Osteocyte (in vitro differentiated cells): Measurements from ENCODE around the gene PITRM1. TPM values are rescaled to one million over a fixed set of nuclear protein-coding genes. Genes with fewer than 3 reads are reported as not detected.

Source experiments
- DNase-seq: peaks from one replicate; pipeline ENCODE4 v3.0.0; 2021; ENCODE audit warnings: mixed read lengths; ENCODE audit not compliant: unreplicated experiment; ENCODE audit errors: extremely low spot score
- H3K27ac Mint-ChIP-seq: one replicate; pipeline ENCODE4 v1.8.0; 2021; ENCODE audit warnings: mild to moderate bottlenecking, mixed read lengths; ENCODE audit not compliant: unreplicated experiment
- H3K27me3 Mint-ChIP-seq: one replicate; pipeline ENCODE4 v1.8.0; 2021; ENCODE audit warnings: mixed read lengths; ENCODE audit not compliant: unreplicated experiment
- H3K36me3 Mint-ChIP-seq: one replicate; pipeline ENCODE4 v1.8.0; 2021; ENCODE audit warnings: mixed read lengths; ENCODE audit not compliant: unreplicated experiment
- H3K4me1 Mint-ChIP-seq: one replicate; pipeline ENCODE4 v1.8.0; 2021; ENCODE audit warnings: mixed read lengths; ENCODE audit not compliant: unreplicated experiment
- H3K4me3 Mint-ChIP-seq: one replicate; pipeline ENCODE4 v1.8.0; 2021; ENCODE audit warnings: mild to moderate bottlenecking, moderate library complexity, mixed read lengths; ENCODE audit not compliant: unreplicated experiment
- H3K9me3 Mint-ChIP-seq: one replicate; pipeline ENCODE4 v1.8.0; 2021; ENCODE audit warnings: mixed read lengths; ENCODE audit not compliant: unreplicated experiment
- CTCF ChIP-seq: fragments of 200-600 bp; sonication (generic); IDR thresholded peaks from 2 replicates; pipeline ENCODE4 v1.5.0; 2021; ENCODE audit warnings: antibody characterized with exemption, mild to moderate bottlenecking, moderate library complexity
- total RNA-seq: library from RNA; stranded (reverse); gene quantifications from 2 replicates; pipeline ENCODE4 v1.2.1, GENCODE V29; 2021

PITRM1 gene
- total RNA-seq, 1 donor from 2014 or later, result 76.5 TPM

DNA sequence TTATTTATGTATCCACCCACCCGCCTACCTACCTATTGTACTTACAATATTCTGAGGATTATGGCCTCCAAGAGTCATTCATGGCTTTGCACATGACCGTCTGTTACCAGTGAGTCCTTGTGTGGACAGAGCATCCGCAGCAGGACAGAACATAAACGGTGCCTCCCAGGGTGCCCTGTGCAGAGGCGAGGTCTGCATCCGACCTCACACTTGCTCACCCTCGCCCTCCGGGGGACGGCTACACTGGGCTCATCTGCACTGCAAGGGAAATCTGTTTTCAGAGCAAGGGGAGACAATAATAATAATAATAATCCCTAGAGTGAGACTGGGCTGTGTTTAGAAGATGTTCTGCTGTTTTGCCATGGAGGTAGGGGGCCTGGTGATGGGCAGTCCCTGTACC lies 75.4 kb downstream of the PITRM1 start:
- H3K27me3 Mint-ChIP-seq, result no peaks in the 10 kb centered on the region
- no peak overlapping the region for H3K4me3 Mint-ChIP-seq
- H3K9me3 Mint-ChIP-seq, result no peaks in the 10 kb centered on the region
- TF ChIP-seq CTCF, result no peak
- peak overlapping the region; percentile 96 for H3K27ac Mint-ChIP-seq
- peaks cover 70% of the 10 kb centered on the region for H3K4me1 Mint-ChIP-seq
- peaks cover 24% of the 10 kb centered on the region for H3K36me3 Mint-ChIP-seq
- no peak for DNase-seq

GRCh38 chr10:3096149-3096548 lies 76.4 kb downstream of the PITRM1 start:
- Mint-ChIP-seq H3K4me3 (peak overlapping the region; percentile 52), H3K4me1 (peaks cover 78% of the 10 kb centered on the region), H3K27ac (peak overlapping the region; percentile 96), H3K27me3 (no peaks in the 10 kb centered on the region), H3K9me3 (no peaks in the 10 kb centered on the region), H3K36me3 (peaks cover 18% of the 10 kb centered on the region)
- DNase-seq, result no peak
- no peak for TF ChIP-seq CTCF

DNA sequence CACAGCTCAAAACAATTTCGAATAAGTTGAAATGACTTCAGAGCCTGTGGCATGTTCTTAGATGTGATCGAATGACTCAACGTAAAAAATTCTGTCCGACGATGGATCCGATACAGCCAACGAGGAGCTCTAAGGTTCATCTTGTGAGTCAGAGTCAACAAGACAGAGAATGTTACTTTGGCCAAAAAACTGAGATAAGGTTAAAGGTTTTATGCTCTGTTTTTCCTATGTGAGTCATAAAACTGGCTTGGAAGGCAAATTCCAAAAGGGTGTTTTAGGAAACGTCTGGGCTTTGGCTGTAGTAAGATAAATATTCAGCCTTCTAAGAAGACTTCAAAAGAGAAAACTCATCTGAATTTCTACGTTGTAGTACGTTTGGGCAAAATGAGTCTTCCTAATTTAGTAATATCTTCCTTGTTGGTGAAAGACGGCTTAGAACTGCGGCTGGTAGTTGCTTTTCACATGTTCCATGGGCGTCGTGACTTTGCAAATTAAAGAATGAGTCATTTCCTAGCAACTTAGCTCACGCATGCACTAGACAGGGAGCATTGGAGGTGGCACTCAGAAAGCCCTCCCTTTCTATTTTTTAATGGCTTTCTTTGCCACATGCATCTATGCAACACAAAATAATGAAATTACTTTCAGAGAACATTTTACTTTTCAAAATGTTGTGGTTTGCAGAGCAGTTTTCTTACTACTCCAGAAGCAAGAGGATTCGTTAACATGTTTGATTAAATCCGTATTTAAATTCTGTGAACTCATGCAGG lies 77.0 kb downstream of the PITRM1 start:
- Mint-ChIP-seq H3K4me1 (peaks cover 84% of the 10 kb centered on the region), H3K36me3 (peaks cover 15% of the 10 kb centered on the region), H3K27me3 (no peaks in the 10 kb centered on the region), H3K4me3 (peak overlapping the region; percentile 52), H3K9me3 (no peaks in the 10 kb centered on the region), H3K27ac (peak overlapping the region; percentile 96)
- no peak for TF ChIP-seq CTCF
- no peak for DNase-seq

DNA sequence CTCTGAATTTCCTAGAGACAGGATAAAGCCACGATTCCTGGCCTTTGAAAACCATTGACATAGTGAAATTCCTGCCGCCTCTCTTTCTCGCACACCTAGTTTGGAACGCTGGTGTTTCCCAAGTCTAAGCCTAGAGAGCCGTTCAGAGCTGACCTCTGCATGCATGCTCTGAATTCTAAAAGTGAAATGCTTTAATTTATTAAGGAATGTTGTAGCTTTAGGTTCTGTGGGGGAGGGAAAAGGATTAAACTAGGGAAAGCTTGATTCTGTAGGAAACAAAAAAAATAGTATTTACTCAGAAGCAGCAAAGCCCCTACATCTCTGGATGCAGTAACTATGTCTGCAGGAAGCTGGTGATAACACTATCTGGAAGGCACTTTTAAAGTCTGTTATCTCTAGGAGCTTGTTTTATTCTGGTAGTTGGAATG lies 78.0 kb downstream of the PITRM1 start:
- peaks cover 8% of the 10 kb centered on the region for H3K36me3 Mint-ChIP-seq
- no peaks in the 10 kb centered on the region for H3K9me3 Mint-ChIP-seq
- H3K27me3 Mint-ChIP-seq, result no peaks in the 10 kb centered on the region
- H3K4me3 Mint-ChIP-seq, result peak overlapping the region; percentile 52
- no peak for DNase-seq
- H3K4me1 Mint-ChIP-seq, result peaks cover 86% of the 10 kb centered on the region
- H3K27ac Mint-ChIP-seq, result peak overlapping the region; percentile 96
- no peak for TF ChIP-seq CTCF

DNA sequence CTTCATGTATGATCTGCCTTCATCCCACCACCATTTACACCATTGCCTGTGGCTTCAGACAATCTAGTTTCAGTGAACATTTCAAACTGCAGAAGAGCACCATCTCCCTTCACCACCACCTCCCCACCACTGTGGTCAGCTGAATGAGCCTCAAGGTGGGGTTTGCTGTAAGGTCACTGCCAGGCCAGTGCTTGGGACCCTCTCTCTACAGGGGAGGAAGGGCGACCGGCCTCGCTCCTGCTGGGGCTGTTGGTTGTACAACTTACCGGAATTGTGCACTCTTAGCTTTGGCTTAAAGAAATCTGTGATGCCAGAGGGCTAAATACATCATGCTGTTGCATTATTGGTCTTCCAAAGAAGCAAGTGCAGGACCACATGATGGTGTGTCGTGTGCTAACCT lies 78.6 kb downstream of the PITRM1 start:
- TF ChIP-seq CTCF, result no peak
- no peak overlapping the region for H3K4me3 Mint-ChIP-seq

More for the DNA sequence above, 78.6 kb downstream of the PITRM1 start:
- Mint-ChIP-seq H3K9me3 (no peaks in the 10 kb centered on the region), H3K4me1 (peaks cover 83% of the 10 kb centered on the region), H3K27ac (peak overlapping the region; percentile 96), H3K36me3 (peaks cover 3% of the 10 kb centered on the region), H3K27me3 (no peaks in the 10 kb centered on the region)
- no peak for DNase-seq
